Testis (tissue), 3 donors: ENCODE data around the gene ZBED2. TPM values are rescaled to one million over a fixed set of nuclear protein-coding genes. Genes with fewer than 3 reads are reported as not detected.

ENCODE experiments used
- DNase-seq: peaks from one replicate; pipeline ENCODE4 v3.0.0-alpha.2; 2019
- H3K27ac ChIP-seq, 2 donors: fragments of 200-600 bp; sonication (generic); one replicate each; pipeline ENCODE4 v1.5.1; 2019
- H3K27me3 ChIP-seq: fragments of 200-600 bp; sonication (generic); one replicate; pipeline ENCODE4 v1.5.1; 2019
- H3K36me3 ChIP-seq: fragments of 200-600 bp; sonication (generic); one replicate; pipeline ENCODE4 v1.5.1; 2017; ENCODE audit warnings: low read depth; ENCODE audit errors: missing control alignments
- H3K4me1 ChIP-seq: fragments of 200-600 bp; sonication (generic); one replicate; pipeline ENCODE4 v1.5.1; 2019
- H3K4me3 ChIP-seq, 2 donors: fragments of 200-600 bp; sonication (generic); one replicate each; pipeline ENCODE4 v1.5.1; 2017 to 2019
- H3K9me3 ChIP-seq: fragments of 200-600 bp; sonication (generic); one replicate; pipeline ENCODE4 v1.5.1; 2017
- POLR2A ChIP-seq: fragments of 450-650 bp; IDR thresholded peaks from one replicate; pipeline ENCODE4 v1.6.1; 2017; ENCODE audit warnings: antibody characterized with exemption, mild to moderate bottlenecking, moderate library complexity
- WGBS, 2 donors: methylation state at CpG; one replicate each; pipeline ENCODE4 v1.1.5; 2018; 5-methylcytosine and 5-hydroxymethylcytosine counted together
- intact Hi-C: fragments of 100-400 bp; cut with DNase I; formaldehyde crosslinking; loops from one replicate; pipeline ENCODE4 v1.15.1; 2023; ENCODE audit warnings: low total_unique reads
- polyA plus RNA-seq: library from polyadenylated mRNA; stranded (reverse); fragments of 350-450 nt; fragmentation: Illumina TruSeq; extraction: RNeasy Lipid Tissue Mini Kit (QIAGEN cat#74804); gene quantifications from one replicate; pipeline ENCODE4 v1.2.3, GENCODE V29; 2014; ENCODE audit warnings: low read depth, low replicate concordance; ENCODE audit not compliant: insufficient read depth
- total RNA-seq, 2 donors: library from RNA; depleted of rRNA; stranded (reverse); fragments of >200 nt; gene quantifications; one replicate each; pipeline ENCODE4 v1.2.3, GENCODE V29; 2016
- TF ChIP-seq, protein P1 (sequence below), 3 experiments: fragments of 450-650 bp in 2 of 3; fragments of 200-600 bp in 1 of 3; sonication (generic) in 1 of 3; IDR thresholded peaks; one replicate each; pipeline ENCODE4 v1.5.1; 2016 to 2019; ENCODE audit warnings: antibody characterized with exemption in 3 of 3, mild to moderate bottlenecking in 2 of 3, moderate library complexity in 1 of 3

ZBED2 gene
- total and polyA plus RNA-seq, 3 donors from 2014 or later, result 2.0 TPM; not detected in 2

DNA sequence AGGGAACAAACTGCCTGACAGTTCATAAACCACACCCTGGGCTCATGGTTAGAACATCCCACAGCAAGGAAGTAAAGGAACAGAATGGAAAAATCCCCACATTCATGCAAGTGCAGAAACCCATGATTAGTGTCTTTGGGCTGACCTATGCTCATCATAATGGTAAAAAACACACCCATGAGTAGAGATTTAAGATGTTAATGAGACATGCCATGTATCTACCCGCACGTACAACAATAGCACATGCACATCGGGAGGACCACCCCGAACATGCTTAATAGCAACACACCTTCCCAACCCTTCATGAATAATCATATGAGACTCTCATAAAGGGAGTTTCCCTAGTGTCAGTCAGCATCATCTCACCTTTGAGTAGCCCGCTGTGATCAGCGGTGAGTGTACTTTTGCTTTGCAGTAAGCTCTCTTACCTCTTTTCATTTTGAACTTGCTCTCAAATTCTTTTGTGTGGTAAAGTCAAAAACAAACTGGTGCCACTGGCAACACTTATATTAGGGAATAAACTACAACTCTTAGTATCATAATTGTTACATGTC lies 23.2 kb downstream of the ZBED2 start:
- Histone ChIP-seq H3K27me3 (no peaks in the 10 kb centered on the region), H3K4me3 (no peak overlapping the region), H3K36me3 (no peaks in the 10 kb centered on the region), H3K27ac (no peak overlapping the region), H3K9me3 (no peaks in the 10 kb centered on the region), H3K4me1 (no peaks in the 10 kb centered on the region)
- 90 to 94% methylated on average over 6 of the region's 6 CpGs for WGBS, 2 donors
- TF ChIP-seq POLR2A, result no peak
- TF ChIP-seq, protein P1, sequence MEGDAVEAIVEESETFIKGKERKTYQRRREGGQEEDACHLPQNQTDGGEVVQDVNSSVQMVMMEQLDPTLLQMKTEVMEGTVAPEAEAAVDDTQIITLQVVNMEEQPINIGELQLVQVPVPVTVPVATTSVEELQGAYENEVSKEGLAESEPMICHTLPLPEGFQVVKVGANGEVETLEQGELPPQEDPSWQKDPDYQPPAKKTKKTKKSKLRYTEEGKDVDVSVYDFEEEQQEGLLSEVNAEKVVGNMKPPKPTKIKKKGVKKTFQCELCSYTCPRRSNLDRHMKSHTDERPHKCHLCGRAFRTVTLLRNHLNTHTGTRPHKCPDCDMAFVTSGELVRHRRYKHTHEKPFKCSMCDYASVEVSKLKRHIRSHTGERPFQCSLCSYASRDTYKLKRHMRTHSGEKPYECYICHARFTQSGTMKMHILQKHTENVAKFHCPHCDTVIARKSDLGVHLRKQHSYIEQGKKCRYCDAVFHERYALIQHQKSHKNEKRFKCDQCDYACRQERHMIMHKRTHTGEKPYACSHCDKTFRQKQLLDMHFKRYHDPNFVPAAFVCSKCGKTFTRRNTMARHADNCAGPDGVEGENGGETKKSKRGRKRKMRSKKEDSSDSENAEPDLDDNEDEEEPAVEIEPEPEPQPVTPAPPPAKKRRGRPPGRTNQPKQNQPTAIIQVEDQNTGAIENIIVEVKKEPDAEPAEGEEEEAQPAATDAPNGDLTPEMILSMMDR (IDR thresholded peaks at IDR 0.05), result no peak
- no peak for DNase-seq
- intact Hi-C loops, result no loop called here

DNA sequence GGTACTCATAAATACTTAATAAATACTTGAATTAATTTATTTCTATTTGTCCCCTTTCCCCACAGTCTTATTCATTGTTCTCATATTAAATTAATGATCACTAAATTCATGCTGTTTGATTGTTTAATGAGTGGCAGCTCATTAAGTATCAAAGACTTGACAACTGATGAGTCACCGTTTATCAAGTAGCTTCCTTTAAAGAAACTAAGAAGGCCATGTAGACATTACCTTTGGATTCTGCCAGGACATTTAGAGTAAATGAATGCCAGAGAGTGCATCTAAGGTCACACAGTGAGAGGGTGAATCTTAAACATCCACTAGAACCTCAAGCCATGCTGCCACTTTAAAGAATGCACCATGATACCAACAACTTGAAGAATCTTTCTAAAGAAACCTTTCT lies 23.9 kb downstream of the ZBED2 start:
- Histone ChIP-seq H3K27ac (no peak overlapping the region), H3K27me3 (no peaks in the 10 kb centered on the region), H3K4me3 (no peak overlapping the region), H3K36me3 (no peaks in the 10 kb centered on the region), H3K4me1 (no peaks in the 10 kb centered on the region), H3K9me3 (no peaks in the 10 kb centered on the region)
- WGBS, 2 donors, result 93 to 96% methylated on average over 1 of the region's 1 CpG
- no peak for TF ChIP-seq POLR2A
- TF ChIP-seq, protein P1 (IDR thresholded peaks at IDR 0.05), result no peak
- intact Hi-C loops, result no loop called here
- no peak for DNase-seq

DNA sequence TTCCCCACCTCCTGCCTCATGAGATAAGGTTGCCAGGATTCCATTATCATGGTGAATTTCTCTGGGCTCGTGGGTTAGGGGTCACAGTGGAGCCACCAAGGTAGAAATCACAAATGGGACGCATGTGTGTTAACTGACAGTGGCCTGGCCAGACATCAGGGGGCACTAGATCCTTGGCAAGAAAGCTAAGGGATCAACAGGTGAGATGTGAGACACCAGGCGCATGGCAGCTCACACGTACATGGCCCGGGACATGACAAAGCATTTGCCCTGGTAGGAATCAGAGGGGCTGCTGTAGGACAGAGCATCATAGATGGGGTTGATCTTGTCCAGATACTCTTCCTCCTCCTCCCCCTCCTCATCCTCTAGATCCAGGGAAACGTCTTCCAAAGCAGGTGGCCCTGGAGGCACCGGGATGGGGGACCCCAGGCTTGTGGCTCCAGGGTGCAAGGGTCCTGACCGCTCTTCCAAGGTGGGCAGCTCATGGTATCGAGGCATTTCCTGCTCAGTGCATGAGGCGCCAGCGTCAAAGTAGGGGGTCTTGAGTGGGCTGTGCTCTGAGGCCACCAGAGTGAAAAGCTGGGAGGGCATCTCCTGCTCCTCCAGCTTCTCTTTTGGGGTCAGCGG lies 24.6 kb downstream of the ZBED2 start:
- Histone ChIP-seq H3K27me3 (no peaks in the 10 kb centered on the region), H3K27ac (no peak overlapping the region), H3K4me3 (no peak overlapping the region), H3K4me1 (no peaks in the 10 kb centered on the region), H3K9me3 (no peaks in the 10 kb centered on the region), H3K36me3 (no peaks in the 10 kb centered on the region)
- intact Hi-C loops, result no loop called here
- WGBS, 2 donors, result 85 to 99% methylated on average over 4 to 12 of the region's 12 CpGs
- no peak for DNase-seq
- TF ChIP-seq POLR2A, result no peak
- TF ChIP-seq, protein P1 (IDR thresholded peaks at IDR 0.05), result no peak

DNA sequence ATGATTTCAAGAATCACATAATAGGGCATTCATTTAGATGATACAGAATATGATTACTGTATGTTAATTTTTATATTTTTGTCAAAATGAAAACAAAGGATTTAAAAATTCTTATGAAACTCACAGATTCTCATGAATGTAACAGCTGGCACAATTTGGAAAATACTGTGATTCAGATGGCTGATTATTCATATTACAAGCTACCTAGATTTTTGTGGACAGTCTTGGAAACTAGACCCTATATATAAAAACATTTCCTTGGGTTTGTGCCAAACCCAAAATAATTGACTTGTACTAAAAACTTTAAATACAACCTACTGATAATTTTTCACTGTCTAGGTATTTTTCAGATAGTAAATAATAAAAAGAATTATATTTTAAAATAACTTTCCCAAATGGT lies 26.2 kb downstream of the ZBED2 start:
- intact Hi-C loops, result no loop called here
- no peak for DNase-seq
- no peaks in the 10 kb centered on the region for H3K9me3 ChIP-seq

More for the DNA sequence above, 26.2 kb downstream of the ZBED2 start:
- Histone ChIP-seq H3K27ac (no peak overlapping the region), H3K4me1 (no peaks in the 10 kb centered on the region), H3K27me3 (no peaks in the 10 kb centered on the region), H3K36me3 (no peaks in the 10 kb centered on the region), H3K4me3 (no peak overlapping the region)
- no peak for TF ChIP-seq POLR2A
- TF ChIP-seq, protein P1 (IDR thresholded peaks at IDR 0.05), result no peak
